Measurements from ENCODE around the gene FBH1.
"Not testable (repeated sequence)": the region's sequence is repeated elsewhere in the genome, so short reads cannot be mapped to it uniquely, and the experiment has no call there.

FBH1 gene

GRCh38 chr10:5889624-5890451 lies at the start of gene FBH1, which contains the start of gene ANKRD16:
FBH1 (plus strand) TSS chr10:5890243; CDS start chr10:5890346, 103 bp downstream.
ANKRD16 (minus strand) TSS chr10:5889893; CDS start chr10:5889354, 539 bp downstream.
- DNase-seq (ENCODE audit: low spot score) = peak; percentile 97

- DNase-seq (ENCODE audit: low spot score) = peak; percentile 86
Observed at GRCh38 chr10:5840314-5841307, 49.4 kb upstream of the FBH1 start.

- DNase-seq (ENCODE audit: low spot score) = no peak
Observed at GRCh38 chr10:5841965-5842364, 48.1 kb upstream of the FBH1 start.

- no peak for DNase-seq (ENCODE audit: low spot score)
Observed at GRCh38 chr10:5843686-5844344, 46.2 kb upstream of the FBH1 start.

DNA sequence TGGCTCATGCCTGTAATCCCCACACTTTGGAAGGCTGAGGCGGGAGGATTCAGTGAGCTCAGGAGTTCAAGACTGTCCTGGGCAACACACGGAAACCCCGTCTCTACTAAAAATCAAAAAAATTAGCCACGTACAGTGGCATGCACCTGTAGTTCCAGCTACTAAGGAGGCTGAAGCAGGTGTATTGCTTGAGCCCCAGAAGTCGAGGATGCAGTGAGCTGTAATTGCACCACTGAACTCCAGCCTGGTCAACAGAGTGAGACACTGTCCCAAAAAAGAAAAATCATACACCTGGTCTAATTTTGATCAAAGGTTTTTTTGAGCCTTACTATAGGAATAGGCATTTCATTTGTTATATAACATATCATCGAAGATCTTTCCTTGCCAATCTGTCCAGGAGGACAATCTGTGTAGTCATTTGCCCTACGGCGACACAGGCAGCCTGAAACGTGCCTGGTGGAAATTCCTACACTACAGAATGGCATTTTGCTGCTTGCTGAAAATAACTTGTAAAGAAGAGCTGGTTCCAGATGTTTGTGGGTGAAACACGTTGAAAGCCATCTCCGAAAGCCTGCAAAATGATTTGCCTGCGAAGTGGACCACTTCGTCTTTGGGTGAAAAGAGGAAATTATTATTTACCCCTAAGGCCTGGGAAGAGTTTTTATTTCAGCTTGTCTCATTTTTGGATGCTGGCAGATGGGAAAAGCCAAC lies 45.5 kb upstream of the FBH1 start:
- DNase-seq (ENCODE audit: low spot score) = no peak

DNA sequence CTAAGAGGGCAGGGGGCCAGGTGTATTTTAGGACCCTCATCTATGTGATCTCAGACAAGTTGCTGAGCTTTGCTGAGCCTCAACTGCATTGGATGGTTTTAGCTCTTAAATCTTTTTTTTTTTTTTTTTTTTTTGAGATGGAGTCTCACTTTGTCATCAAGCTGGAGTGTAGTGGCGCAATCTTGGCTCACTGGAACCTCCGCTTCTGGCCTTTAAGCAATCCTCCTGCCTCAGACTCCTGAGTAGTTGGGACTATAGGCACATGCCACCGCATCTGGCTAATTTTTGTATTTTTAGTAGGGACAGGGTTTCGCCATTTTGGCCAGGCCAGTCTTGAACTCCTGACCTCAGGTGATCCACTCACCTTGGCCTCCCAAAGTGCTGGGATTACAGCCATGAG lies 43.4 kb upstream of the FBH1 start:
- not testable (repeated sequence) for DNase-seq (ENCODE audit: low spot score)

DNA sequence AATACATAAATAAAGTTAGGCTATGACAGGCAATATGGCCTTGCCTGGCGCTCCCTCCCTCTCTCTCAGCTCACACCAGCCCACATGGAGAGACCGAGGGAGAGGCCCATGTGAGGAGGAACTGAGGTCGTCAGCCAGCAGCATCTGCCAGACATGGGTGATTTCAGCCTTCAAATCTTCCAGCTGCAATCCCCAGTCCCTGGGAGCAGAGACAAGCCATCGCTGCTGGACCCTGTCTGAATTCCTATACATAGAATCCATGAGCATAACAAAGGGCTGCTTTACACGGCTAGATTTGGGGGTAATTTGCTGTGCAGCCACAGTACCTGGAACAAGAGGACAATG lies 35.9 kb upstream of the FBH1 start:
- no peak for DNase-seq (ENCODE audit: low spot score)

DNA sequence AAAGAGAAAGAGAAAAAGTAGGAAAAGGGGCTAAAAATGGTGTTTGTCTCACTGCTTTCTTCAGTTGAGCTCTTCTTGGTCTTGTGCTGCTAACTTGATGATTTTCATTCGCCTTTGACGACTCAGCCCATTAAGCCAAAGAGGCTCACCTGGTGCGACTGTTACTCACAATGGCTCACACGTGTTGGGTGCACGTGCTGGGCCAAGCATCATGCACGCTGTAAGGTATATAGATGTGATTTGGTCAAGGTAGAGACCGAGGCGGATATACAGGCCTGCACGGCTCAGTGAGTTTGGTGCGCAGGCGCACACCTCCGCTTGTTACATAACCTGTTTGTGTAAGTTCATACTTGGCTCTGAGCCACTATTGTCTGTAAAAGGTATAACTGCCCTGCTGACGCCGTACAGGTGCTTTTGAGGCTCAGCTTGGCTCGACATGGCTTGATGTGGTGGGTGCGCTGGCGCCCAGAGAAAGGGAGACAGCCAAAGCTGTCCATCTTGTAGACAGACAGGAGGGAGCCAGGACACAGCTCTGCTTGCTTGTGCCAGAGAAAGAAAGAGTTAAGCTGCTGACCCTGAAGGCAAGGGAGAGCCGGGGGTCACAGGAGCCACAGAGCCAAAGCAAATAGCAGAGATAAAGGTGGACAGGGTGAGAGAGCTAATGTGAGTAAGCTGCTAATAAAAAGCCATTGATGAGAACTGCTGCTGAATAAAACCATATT lies 33.9 kb upstream of the FBH1 start:
- no peak for DNase-seq (ENCODE audit: low spot score)

GRCh38 chr10:5856701-5857004 lies 33.4 kb upstream of the FBH1 start:
- no peak for DNase-seq (ENCODE audit: low spot score)

- DNase-seq (ENCODE audit: low spot score) = peak; percentile 95
Observed at GRCh38 chr10:5858811-5859210, 31.2 kb upstream of the FBH1 start.

- peak; percentile 28 for DNase-seq (ENCODE audit: low spot score)
Observed at GRCh38 chr10:5860066-5860465, 30.0 kb upstream of the FBH1 start.

GRCh38 chr10:5862360-5862961 lies 27.6 kb upstream of the FBH1 start:
- no peak for DNase-seq (ENCODE audit: low spot score)

- not testable (repeated sequence) for DNase-seq (ENCODE audit: low spot score)
Observed at GRCh38 chr10:5862981-5863685, 26.9 kb upstream of the FBH1 start.

DNA sequence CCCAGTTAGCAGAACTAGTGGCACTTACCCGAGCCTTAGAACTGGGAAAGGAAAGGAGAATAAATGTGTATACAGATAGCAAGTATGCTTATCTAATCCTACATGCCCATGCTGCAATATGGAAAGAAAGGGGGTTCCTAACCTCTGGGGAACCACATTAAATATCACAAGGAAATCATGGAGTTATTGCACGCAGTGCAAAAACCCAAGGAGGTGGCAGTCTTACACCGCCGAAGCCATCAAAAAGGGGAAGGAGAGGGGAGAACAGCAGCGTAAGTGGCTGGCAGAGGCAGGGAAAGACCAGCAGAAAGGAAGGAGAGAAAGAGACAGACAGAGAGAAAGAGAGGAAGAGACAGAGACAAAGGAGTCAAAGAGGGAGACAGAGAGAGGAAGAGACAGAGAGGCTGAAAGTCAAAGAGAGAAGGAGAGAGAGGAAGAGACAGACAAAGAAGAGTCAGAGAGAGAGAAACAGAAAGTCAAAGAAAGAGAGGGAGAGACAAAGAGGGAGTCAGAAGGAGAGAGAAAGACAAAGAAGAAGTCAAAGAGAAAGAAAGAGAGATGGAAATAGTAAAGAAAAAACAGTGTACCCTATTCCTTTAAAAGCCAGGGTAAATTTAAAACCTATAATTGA lies 23.5 kb upstream of the FBH1 start:
- DNase-seq (ENCODE audit: low spot score) = not testable (repeated sequence)

- not testable (repeated sequence) for DNase-seq (ENCODE audit: low spot score)
Observed at GRCh38 chr10:5867091-5867615, 22.9 kb upstream of the FBH1 start.

- not testable (repeated sequence) for DNase-seq (ENCODE audit: low spot score)
Observed at GRCh38 chr10:5868383-5868782, 21.7 kb upstream of the FBH1 start.

- DNase-seq (ENCODE audit: low spot score) = no peak
Observed at GRCh38 chr10:5869156-5869555, 20.9 kb upstream of the FBH1 start.

DNA sequence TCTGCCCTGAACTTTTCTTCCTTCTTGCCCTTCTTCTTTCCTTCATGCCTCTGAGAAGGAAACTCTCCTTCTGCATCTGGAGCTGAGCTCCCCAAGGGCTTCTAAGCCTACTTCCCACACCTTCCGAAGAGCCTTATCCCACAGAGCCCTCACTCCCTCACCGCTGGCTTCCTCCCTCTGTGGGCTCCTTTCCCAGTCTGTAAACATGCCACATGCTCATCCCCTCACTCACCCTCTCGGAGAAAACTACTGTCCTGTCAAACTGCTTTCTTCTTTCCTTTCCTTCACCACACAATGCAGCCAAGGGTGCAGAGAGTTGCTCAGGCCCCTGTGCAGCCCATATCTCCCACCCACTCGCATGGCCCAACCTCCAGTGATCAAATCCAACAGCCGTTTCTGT lies 18.4 kb upstream of the FBH1 start:
- no peak for DNase-seq (ENCODE audit: low spot score)

GRCh38 chr10:5873515-5873995 lies 16.5 kb upstream of the FBH1 start:
- DNase-seq (ENCODE audit: low spot score) = peak; percentile 86

Data from globus pallidus (tissue), 1 donor.